Measurements from ENCODE around the gene UBE2QL1.

UBE2QL1 gene

GRCh38 chr5:6455571-6456200 lies 7.0 kb downstream of the UBE2QL1 start:
- DNase-seq: no peak

GRCh38 chr5:6456766-6457370 lies 8.2 kb downstream of the UBE2QL1 start:
- no peak for DNase-seq

DNA sequence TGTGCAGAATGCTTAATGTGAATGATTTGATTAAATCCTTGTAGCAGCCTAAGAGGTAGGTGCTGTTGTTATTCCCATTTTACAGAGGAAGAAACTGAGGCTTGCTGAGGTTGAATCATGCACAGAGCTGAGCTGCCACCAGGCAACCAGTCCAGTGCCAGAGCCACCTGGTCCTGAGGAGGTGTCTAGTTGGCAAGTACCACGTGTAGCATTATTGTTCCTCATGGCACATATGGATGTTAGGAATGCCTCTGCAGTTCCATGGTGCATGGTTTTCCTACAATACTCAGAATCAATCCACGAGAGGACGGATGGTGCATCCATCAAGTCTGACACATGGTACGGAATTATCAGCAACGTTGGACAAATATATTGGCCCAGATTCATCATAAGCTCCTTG lies 8.9 kb downstream of the UBE2QL1 start:
- DNase-seq: no peak

- DNase-seq: no peak
Observed at GRCh38 chr5:6458833-6459232, 10.2 kb downstream of the UBE2QL1 start.

DNA sequence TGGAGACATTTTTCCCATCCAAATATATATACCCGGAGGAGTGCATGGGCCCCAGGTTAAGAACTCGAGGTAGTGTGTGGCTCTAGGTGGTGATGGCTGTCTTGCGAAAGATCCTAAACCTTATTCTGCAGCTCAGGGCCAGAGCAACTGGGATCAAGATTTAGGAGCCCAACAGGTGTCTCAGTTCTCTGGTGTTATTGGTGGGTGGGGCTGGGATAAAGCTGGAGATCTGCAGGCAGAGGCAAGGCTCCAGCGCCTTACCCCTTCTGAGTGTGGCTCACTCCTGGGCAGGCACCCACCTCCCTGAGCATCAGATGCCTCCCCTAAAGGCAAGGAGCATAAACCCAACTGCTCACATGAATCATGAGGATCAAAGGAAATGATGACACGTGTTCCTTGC lies 11.2 kb downstream of the UBE2QL1 start:
- DNase-seq: no peak

DNA sequence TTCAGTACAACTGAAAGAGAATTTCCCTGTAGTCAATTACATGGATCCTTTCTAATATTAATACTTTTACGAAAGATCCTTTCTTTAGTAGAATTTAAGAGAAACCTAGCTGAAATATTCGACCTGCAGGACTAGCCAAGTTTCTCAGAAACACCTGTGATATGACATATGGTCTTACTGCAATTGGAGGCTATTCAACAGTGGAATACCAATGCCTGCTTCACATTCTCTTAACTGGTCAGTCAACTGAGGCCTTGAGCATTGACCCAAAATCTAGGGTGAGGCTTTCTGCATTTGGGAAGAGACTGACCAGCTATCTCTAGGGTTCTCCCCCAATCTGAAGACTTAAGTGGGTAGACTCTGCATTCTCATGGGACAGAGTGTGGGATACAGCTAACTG lies 12.3 kb downstream of the UBE2QL1 start:
- no peak for DNase-seq

DNA sequence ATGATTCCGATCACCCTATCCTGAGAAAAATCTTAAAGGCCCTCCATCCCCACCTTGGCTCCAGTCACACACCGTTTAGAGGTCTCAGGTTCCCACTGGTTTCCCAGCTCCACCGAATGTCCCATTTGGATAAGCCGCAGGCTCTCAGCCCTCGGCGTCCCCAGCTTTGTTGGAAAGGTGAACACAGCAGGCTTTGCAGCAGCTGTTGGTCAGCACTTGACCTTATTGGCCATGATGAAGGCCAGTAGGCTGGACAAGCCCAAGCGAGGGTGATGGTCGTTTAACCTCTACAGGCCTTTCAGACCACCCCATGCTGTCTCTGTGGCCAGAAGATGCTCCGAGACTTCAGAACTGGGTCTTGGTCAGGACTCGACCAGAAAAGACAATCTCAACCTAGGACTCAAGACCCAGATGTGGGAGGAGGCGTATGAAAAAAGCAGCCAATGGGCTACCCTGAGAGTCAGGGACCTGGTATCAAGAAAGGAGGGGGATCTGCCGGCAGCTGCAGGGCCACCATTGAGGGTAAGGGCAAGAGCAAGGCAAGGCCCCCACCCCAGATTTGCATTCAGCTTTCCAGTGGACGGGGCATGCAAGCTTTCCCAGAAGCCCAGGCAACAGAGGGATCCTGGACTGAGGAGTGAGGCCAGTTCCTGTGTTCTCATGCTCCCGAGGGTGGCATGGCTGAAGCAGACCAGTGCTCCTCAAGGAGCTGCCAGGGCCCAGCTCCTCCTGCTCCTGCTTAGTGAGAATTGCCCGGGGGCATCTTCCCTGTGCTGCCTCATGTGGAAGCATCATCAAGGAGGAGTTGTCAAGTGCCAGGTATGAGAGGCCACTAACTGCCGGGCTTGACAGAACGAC lies 13.4 kb downstream of the UBE2QL1 start:
- no peak for DNase-seq

DNA sequence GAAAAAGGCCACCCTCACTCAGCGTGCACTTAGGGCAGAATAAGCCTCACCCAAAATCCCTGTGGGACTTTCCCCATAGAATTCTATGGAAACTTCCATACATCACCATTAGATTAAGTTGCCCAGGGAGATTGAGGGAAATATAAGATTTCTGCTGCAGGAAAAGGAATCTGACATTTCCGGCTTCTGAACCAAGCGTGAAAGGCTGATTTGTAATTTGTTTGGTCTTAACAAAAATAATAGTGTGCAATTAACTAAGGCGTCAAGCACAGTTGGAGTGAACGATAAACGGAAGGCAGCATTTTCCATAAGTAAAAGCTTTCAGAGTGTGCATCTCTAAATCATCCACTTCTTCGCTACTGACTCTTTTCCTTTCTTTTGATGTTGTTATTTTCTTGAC lies 14.0 kb downstream of the UBE2QL1 start:
- DNase-seq: no peak

- DNase-seq: no peak
Observed at GRCh38 chr5:6464441-6464840, 15.8 kb downstream of the UBE2QL1 start.

DNA sequence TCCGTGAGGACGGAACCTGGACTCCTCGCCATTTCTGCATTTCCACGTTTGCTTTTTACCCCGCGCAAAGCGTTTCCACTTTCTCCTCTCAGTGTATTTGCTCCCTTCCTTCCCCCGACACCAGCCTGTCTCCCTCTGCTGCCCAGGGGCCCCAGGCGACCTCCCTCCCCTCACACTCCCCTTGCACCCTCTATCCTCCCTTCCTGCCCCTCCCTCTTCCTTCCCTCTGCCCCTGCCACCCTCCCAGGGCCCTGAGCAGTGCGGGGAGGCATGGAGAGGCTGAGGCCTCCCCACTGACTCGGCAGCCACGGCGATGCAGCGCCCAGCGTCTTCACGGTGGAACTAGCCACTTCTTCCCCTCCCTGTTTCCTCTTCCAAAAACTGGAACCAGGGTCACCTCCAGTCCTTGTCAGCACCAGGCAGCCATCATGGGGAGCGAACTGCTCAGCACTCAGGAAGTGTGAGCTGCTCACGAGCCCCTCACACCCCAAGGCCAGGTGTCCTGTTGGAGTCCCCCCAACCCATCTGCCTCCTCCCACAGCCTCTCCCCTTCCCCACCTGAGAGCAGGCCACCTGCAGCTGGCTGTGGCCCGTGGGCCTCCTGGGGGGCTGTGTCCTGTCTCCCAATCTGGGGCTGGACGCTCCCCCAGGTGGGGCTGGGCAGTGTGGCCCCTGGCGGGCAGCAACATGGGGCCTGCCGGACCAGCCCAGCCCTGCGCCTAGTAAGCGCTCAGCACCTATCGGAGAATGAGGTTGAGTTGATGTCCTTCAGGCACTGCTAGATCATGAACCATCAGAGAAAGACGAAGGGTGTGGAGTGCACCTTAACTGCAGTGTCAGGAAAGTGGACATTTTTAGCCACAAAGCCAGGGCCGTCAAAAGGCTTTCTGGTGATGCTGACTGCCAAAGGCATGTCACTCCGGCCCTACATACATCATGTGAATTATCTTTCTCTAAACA lies 17.5 kb downstream of the UBE2QL1 start:
- no peak for DNase-seq

GRCh38 chr5:6466975-6467567 lies 18.4 kb downstream of the UBE2QL1 start:
- no peak for DNase-seq

DNA sequence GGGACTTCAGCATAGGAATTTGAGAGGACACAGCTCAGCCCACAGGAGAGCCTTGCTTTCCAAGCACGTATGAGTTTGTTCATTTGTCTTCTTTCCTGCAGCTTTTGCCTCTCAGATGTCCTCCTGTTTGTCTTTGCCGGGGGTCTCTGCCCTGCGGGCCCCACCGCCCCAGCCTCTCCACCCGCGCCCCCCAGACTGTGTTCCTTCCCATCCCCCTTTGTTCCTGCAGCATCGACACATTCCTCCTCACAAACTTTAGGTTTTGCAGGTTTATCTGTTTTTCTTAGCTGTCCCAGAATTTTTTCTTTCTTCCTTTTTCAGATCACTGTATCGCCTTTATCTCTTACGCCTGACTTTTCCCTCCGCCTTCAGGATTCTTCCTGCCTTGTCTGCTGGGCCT lies 18.9 kb downstream of the UBE2QL1 start:
- no peak for DNase-seq

DNA sequence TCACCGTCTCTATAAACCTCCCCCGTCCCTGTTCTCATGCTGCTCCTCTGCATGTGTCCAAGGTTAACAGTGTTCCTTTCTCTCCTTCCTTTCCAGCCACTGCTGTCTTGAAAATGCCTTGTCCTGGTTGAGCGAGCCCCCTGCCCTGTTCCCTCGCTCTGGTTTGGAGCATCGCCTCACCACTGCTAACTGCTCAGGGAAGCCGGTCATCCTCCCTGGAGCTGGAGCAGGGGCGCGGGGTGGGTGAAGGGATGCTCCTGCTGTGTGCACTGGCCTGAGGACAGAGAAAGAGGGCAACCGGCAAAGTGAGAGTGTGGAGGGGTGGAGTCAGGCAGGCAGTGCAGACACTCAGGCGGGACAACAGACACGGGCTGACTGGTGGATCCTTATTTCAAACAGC lies 19.4 kb downstream of the UBE2QL1 start:
- no peak for DNase-seq

DNA sequence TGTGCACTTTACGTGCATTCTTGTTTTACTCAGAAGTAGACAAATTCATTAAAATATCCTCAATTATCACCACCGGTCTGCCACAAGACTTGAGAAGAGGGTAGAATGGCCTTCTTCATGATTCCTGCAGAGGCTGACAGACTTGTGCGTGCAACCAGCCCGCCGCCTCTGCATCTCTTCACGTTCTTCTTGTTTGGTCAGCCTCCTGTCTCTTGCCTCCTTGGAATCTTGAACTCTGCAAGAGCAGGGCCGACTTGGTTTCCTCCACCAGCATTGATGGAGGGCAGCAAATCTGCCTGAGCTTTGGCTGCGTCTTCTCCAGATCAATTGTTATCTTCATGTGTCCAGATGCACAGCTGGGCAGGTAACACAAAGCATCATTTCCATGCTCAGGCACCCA lies 20.2 kb downstream of the UBE2QL1 start:
- DNase-seq: no peak

GRCh38 chr5:6469836-6470235 lies 21.2 kb downstream of the UBE2QL1 start:
- no peak for DNase-seq

- DNase-seq: no peak
Observed at GRCh38 chr5:6470672-6471071, 22.0 kb downstream of the UBE2QL1 start.

DNA sequence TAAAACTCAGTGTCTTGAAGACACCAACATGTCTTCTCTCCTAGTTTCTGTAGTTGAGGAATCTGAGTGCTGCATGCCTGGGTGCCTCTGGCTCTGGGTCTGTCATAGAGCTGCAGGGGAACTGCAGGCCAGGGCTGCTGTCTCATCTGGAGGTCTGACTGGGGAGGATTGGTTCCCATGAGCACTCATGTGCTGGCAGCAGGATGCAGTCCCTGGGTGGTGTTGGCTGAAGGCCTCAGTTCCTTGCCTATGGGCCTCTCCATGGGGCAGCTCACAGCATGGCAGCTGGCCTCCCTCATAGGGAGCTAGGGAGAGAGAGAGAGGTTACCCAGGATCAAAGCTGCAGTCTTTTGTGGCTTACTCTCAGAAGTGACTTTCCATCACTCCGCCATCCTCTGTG lies 22.6 kb downstream of the UBE2QL1 start:
- DNase-seq: no peak

GRCh38 chr5:6472792-6473191 lies 24.1 kb downstream of the UBE2QL1 start:
- DNase-seq: peak; percentile 24

DNA sequence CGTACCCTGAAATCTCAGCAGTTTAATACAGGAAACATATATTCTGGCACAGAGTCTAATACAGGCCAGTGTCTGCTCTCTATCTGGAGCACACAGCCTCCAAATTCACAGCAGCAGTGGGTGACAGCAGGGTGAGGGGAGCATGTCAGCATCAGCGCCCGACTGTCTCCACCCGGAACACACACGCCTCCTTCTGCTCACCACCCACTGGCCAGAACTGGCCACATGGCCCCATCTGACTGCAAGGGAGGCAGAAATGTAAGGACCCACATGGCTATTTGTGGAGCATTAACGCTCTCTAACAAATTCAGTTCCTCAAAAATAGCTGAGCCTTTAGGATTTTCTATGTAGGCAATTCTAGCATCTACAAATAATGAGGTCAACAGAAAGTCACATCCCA lies 24.6 kb downstream of the UBE2QL1 start:
- DNase-seq: no peak

DNA sequence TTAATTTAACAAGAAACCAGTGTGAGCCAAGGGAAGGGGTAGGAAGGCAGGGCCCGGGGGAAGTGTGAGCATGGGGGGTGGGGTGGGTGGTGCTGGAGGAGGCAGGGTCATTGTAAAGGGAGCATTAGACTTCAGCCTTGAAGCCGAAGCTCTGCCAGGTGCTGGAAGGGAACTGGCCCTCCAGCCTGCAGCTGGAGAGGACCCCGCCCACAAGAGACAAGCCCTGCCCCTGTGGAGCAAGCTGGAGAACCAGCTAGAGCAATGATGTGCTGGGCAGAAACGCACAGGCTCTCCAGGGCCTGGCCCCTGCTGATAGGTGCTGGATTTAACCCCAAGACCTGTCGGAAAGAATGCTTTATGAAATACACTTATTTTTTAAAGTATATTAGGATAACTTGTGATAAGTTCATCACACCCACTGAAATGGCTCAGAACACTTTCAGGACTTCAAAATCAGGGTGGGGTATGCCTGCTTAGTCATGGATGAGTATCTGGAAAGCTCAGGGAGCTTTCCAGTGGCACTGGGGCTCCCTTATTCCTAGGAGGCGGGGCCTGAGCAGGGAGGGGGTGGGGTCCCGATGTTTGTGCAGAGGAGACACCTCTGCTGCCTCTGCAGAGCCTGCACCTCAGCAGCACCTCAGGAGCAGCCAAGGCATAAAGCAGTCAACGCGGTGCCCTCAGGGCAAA lies 27.1 kb downstream of the UBE2QL1 start:
- no peak for DNase-seq

DNA sequence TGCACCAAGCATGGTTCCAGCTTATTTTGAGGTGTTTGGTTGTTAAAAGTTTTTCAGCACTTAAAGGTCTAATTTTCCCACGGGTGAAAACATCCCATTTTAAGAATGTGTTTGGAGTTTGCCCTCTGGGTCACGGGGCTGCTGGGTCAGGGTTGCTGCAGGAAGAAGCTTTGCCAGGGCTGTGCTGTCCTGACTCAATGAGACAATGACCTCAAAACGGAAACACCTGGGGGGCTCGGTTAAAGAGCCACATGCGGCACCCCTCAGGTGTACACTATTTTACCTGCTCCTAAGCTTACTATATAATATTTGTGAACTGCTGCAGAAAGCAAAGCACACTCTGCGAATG lies 27.6 kb downstream of the UBE2QL1 start:
- no peak for DNase-seq

- DNase-seq: no peak
Observed at GRCh38 chr5:6478793-6479192, 30.1 kb downstream of the UBE2QL1 start.

Data from NCI-H1092 treated with DMSO at 0.1 percent for 48 hours (cell line).